Stromal cell of bone marrow (primary cell): ENCODE measurements around the gene FCHSD2.

ENCODE experiments used
- DNase-seq: peaks from one replicate; pipeline ENCODE4 v3.0.0-alpha.2; 2012; ENCODE audit warnings: low read depth

The FCHSD2 gene

GRCh38 chr11:72969894-72970335 lies 172.2 kb downstream of the FCHSD2 start:
- DNase-seq = peak; percentile 74

- no peak for DNase-seq
Measured at GRCh38 chr11:72968390-72968789, 173.7 kb downstream of the FCHSD2 start.

GRCh38 chr11:72965672-72966071 lies 176.4 kb downstream of the FCHSD2 start:
- DNase-seq = no peak

- no peak for DNase-seq
Measured at GRCh38 chr11:72962717-72963116, 179.4 kb downstream of the FCHSD2 start.

GRCh38 chr11:72962084-72962483 lies 180.0 kb downstream of the FCHSD2 start:
- no peak for DNase-seq

- no peak for DNase-seq
Measured at GRCh38 chr11:72959998-72960731, 182.0 kb downstream of the FCHSD2 start.

- DNase-seq = no peak
Measured at GRCh38 chr11:72958791-72959190, 183.3 kb downstream of the FCHSD2 start.

GRCh38 chr11:72955466-72955865 lies 186.7 kb downstream of the FCHSD2 start:
- DNase-seq = no peak

GRCh38 chr11:72954860-72955259 lies 187.3 kb downstream of the FCHSD2 start:
- no peak for DNase-seq

GRCh38 chr11:72953637-72954036 lies 188.5 kb downstream of the FCHSD2 start:
- DNase-seq = no peak

GRCh38 chr11:72951888-72952287 lies 190.2 kb downstream of the FCHSD2 start:
- no peak for DNase-seq

GRCh38 chr11:72951193-72951592 lies 190.9 kb downstream of the FCHSD2 start:
- DNase-seq = no peak

- no peak for DNase-seq
Measured at GRCh38 chr11:72950685-72951084, 191.4 kb downstream of the FCHSD2 start.

GRCh38 chr11:72947229-72947628 lies 194.9 kb downstream of the FCHSD2 start:
- DNase-seq = no peak

- DNase-seq = no peak
Measured at GRCh38 chr11:72943664-72944063, 198.5 kb downstream of the FCHSD2 start.

GRCh38 chr11:72940417-72940816 lies 201.7 kb downstream of the FCHSD2 start:
- no peak for DNase-seq

- no peak for DNase-seq
Measured at GRCh38 chr11:72939031-72939430, 203.1 kb downstream of the FCHSD2 start.

- no peak for DNase-seq
Measured at GRCh38 chr11:72937439-72937838, 204.7 kb downstream of the FCHSD2 start.

- DNase-seq = no peak
Measured at GRCh38 chr11:72935700-72936099, 206.4 kb downstream of the FCHSD2 start.

GRCh38 chr11:72932132-72932570 lies 210.0 kb downstream of the FCHSD2 start:
- DNase-seq = no peak

GRCh38 chr11:72930008-72930407 lies 212.1 kb downstream of the FCHSD2 start:
- peak; percentile 28 for DNase-seq

- DNase-seq = no peak
Measured at GRCh38 chr11:72929256-72929655, 212.9 kb downstream of the FCHSD2 start.

GRCh38 chr11:72927380-72927779 lies 214.7 kb downstream of the FCHSD2 start:
- DNase-seq = no peak

- DNase-seq = no peak
Measured at GRCh38 chr11:72926076-72926475, 216.0 kb downstream of the FCHSD2 start.
